GM12878 (cell line): ENCODE measurements around the gene GLOD5.

Experiments used
- NR2C2 ChIP-seq: IDR thresholded peaks from 2 replicates; pipeline ENCODE4 v1.6.1; 2011; ENCODE audit warnings: borderline replicate concordance, low read depth; ENCODE audit not compliant: control insufficient read depth, insufficient read length
- RAD21 ChIP-seq: IDR thresholded peaks from 2 replicates; pipeline ENCODE4 v1.6.1; 2011; ENCODE audit warnings: mild to moderate bottlenecking, low read depth, low read length, moderate library complexity; ENCODE audit not compliant: insufficient read depth
- SRF ChIP-seq, 2 experiments: IDR thresholded peaks; 2 replicates each; pipeline ENCODE4 v1.6.1; 2011; ENCODE audit warnings: low read depth in 2 of 2, low read length in 2 of 2, mild to moderate bottlenecking in 1 of 2, moderate library complexity in 1 of 2
- USF1 ChIP-seq: IDR thresholded peaks from 2 replicates; pipeline ENCODE4 v1.6.1; 2011; ENCODE audit warnings: borderline replicate concordance, low read depth, mild to moderate bottlenecking, moderate library complexity, mixed read lengths, low read length; ENCODE audit not compliant: insufficient read depth; ENCODE audit errors: extremely low read length
- TF ChIP-seq, protein P1 (sequence below), 3 experiments: IDR thresholded peaks in 2 of 3; conservative IDR thresholded peaks in 1 of 3; 2 replicates each; pipeline ENCODE4 v1.5.1; 2011; ENCODE audit warnings: low read depth in 3 of 3, low read length in 3 of 3, mild to moderate bottlenecking in 3 of 3, control low read depth in 2 of 3, moderate library complexity in 2 of 3, inconsistent platforms in 1 of 3, mixed read lengths in 1 of 3; ENCODE audit not compliant: control insufficient read depth in 2 of 3, insufficient read depth in 1 of 3; ENCODE audit errors: extremely low read depth in 1 of 3

- TF ChIP-seq, protein P1, sequence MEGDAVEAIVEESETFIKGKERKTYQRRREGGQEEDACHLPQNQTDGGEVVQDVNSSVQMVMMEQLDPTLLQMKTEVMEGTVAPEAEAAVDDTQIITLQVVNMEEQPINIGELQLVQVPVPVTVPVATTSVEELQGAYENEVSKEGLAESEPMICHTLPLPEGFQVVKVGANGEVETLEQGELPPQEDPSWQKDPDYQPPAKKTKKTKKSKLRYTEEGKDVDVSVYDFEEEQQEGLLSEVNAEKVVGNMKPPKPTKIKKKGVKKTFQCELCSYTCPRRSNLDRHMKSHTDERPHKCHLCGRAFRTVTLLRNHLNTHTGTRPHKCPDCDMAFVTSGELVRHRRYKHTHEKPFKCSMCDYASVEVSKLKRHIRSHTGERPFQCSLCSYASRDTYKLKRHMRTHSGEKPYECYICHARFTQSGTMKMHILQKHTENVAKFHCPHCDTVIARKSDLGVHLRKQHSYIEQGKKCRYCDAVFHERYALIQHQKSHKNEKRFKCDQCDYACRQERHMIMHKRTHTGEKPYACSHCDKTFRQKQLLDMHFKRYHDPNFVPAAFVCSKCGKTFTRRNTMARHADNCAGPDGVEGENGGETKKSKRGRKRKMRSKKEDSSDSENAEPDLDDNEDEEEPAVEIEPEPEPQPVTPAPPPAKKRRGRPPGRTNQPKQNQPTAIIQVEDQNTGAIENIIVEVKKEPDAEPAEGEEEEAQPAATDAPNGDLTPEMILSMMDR (IDR thresholded peaks at IDR 0.05 in 2 of 3, conservative IDR thresholded peaks at IDR 0.05 in 1 of 3; ENCODE audit: control insufficient read depth in 2 of 3, extremely low read depth in 1 of 3, insufficient read depth in 1 of 3, low read depth in 3 of 3, low read length in 3 of 3), result no peak
- TF ChIP-seq USF1 (no peak), NR2C2 (no peak), RAD21 (no peak), SRF (IDR thresholded peaks at IDR 0.05; ENCODE audit: low read depth in 2 of 2, low read length in 2 of 2) (no peak)
These were observed 7.3 kb upstream of the GLOD5 start for GRCh38 chrX:48754238-48754637.
